Measurements from ENCODE around the gene LIN52. TPM values are rescaled to one million over a fixed set of nuclear protein-coding genes. Genes with fewer than 3 reads are reported as not detected.

Gene LIN52
- total and polyA plus RNA-seq, 9 of the 15 experiments (the other 6 are each of a cell fraction or from before 2014, with no cell fraction given): 4.6 to 11.8 (median 9.2) TPM

Small RNA genes lying within 50 kb of the gene (small RNA-seq; reads per million reads assigned to genes)
- gene AC006349.1 (not detected), gene RN7SL530P (not detected)

Other genes with a start within 250 kb of the LIN52 start
Only the 7 nearest of the 9 such genes appear.
- gene ZNF410, start 198.1 kb upstream of the LIN52 start, total RNA-seq (2014; rRNA removed): 25.9 and 26.2 TPM in 2 replicates
- 42.0 and 46.1 TPM in 2 replicates for gene ZNF410, start 198.1 kb upstream of the LIN52 start, total RNA-seq (2014; rRNA removed; fragmentation: Illumina TruSeq; extraction: Trizol)
- gene ZNF410, start 198.1 kb upstream of the LIN52 start, total RNA-seq (2015; rRNA removed; fragmentation: Illumina TruSeq; extraction: Trizol): 35.9 and 38.7 TPM in 2 replicates
- gene ZNF410, start 198.1 kb upstream of the LIN52 start, total RNA-seq (2021): 28.2 and 30.0 TPM in 2 replicates
- 30.1 and 44.4 TPM in 2 replicates for gene ZNF410, start 198.1 kb upstream of the LIN52 start, polyA plus RNA-seq (2011; rRNA removed)
- 35.3 and 36.9 TPM in 2 replicates for gene ZNF410, start 198.1 kb upstream of the LIN52 start, polyA plus RNA-seq (2014; fragmentation: Illumina TruSeq; extraction: Trizol)
- 10 to 100 TPM; 48.6 to 64.8 TPM for gene ZNF410, start 198.1 kb upstream of the LIN52 start, polyA plus RNA-seq (2014; fragmentation: Nextera tagmentation; extraction: Ambion mirVana)
- 20.5 and 29.1 TPM in 2 replicates for gene ZNF410, start 198.1 kb upstream of the LIN52 start, polyA plus RNA-seq (2014; rRNA removed)
- 0.86 and 1.2 TPM in 2 replicates for gene FAM161B, start 134.9 kb upstream of the LIN52 start, total RNA-seq (2014; rRNA removed)
- 0.84 and 0.93 TPM in 2 replicates for gene FAM161B, start 134.9 kb upstream of the LIN52 start, total RNA-seq (2014; rRNA removed; fragmentation: Illumina TruSeq; extraction: Trizol)
- 1.3 and 1.4 TPM in 2 replicates for gene FAM161B, start 134.9 kb upstream of the LIN52 start, total RNA-seq (2015; rRNA removed; fragmentation: Illumina TruSeq; extraction: Trizol)
- gene FAM161B, start 134.9 kb upstream of the LIN52 start, total RNA-seq (2021): 0.75 and 0.83 TPM in 2 replicates
- 0.77 and 0.89 TPM in 2 replicates for gene FAM161B, start 134.9 kb upstream of the LIN52 start, polyA plus RNA-seq (2011; rRNA removed)
- gene FAM161B, start 134.9 kb upstream of the LIN52 start, polyA plus RNA-seq (2014; fragmentation: Illumina TruSeq; extraction: Trizol): 1.1 and 1.2 TPM in 2 replicates
- under 1 TPM; 0.15 to 0.24 TPM for gene FAM161B, start 134.9 kb upstream of the LIN52 start, polyA plus RNA-seq (2014; fragmentation: Nextera tagmentation; extraction: Ambion mirVana)
- gene FAM161B, start 134.9 kb upstream of the LIN52 start, polyA plus RNA-seq (2014; rRNA removed): 0.80 and 0.93 TPM in 2 replicates
- gene COQ6, start 134.7 kb upstream of the LIN52 start, total RNA-seq (2014; rRNA removed): 11.2 and 12.2 TPM in 2 replicates
- gene COQ6, start 134.7 kb upstream of the LIN52 start, total RNA-seq (2014; rRNA removed; fragmentation: Illumina TruSeq; extraction: Trizol): 11.3 and 11.6 TPM in 2 replicates
- gene COQ6, start 134.7 kb upstream of the LIN52 start, total RNA-seq (2015; rRNA removed; fragmentation: Illumina TruSeq; extraction: Trizol): 9.8 and 10.2 TPM in 2 replicates
- gene COQ6, start 134.7 kb upstream of the LIN52 start, total RNA-seq (2021): 11.7 and 12.9 TPM in 2 replicates
- 29.0 and 29.1 TPM in 2 replicates for gene COQ6, start 134.7 kb upstream of the LIN52 start, polyA plus RNA-seq (2011; rRNA removed)
- 11.8 and 12.9 TPM in 2 replicates for gene COQ6, start 134.7 kb upstream of the LIN52 start, polyA plus RNA-seq (2014; fragmentation: Illumina TruSeq; extraction: Trizol)
- 1 to 10 TPM; 4.3 to 7.0 TPM for gene COQ6, start 134.7 kb upstream of the LIN52 start, polyA plus RNA-seq (2014; fragmentation: Nextera tagmentation; extraction: Ambion mirVana)
- 13.8 and 18.3 TPM in 2 replicates for gene COQ6, start 134.7 kb upstream of the LIN52 start, polyA plus RNA-seq (2014; rRNA removed)
- 6.4 and 9.1 TPM in 2 replicates for gene ENTPD5, start 65.7 kb upstream of the LIN52 start, total RNA-seq (2014; rRNA removed)
- gene ENTPD5, start 65.7 kb upstream of the LIN52 start, total RNA-seq (2014; rRNA removed; fragmentation: Illumina TruSeq; extraction: Trizol): 10.3 and 11.8 TPM in 2 replicates
- 9.4 and 11.3 TPM in 2 replicates for gene ENTPD5, start 65.7 kb upstream of the LIN52 start, total RNA-seq (2015; rRNA removed; fragmentation: Illumina TruSeq; extraction: Trizol)
- 10.3 and 10.6 TPM in 2 replicates for gene ENTPD5, start 65.7 kb upstream of the LIN52 start, total RNA-seq (2021)
- gene ENTPD5, start 65.7 kb upstream of the LIN52 start, polyA plus RNA-seq (2011; rRNA removed): 15.3 and 15.8 TPM in 2 replicates
- 9.5 and 12.3 TPM in 2 replicates for gene ENTPD5, start 65.7 kb upstream of the LIN52 start, polyA plus RNA-seq (2014; fragmentation: Illumina TruSeq; extraction: Trizol)
- gene ENTPD5, start 65.7 kb upstream of the LIN52 start, polyA plus RNA-seq (2014; fragmentation: Nextera tagmentation; extraction: Ambion mirVana): 1 to 10 TPM; 2.7 to 5.4 TPM
- gene ENTPD5, start 65.7 kb upstream of the LIN52 start, polyA plus RNA-seq (2014; rRNA removed): 9.0 and 9.4 TPM in 2 replicates
- gene BBOF1, start 65.6 kb upstream of the LIN52 start, total RNA-seq (2014; rRNA removed): 2.9 and 4.3 TPM in 2 replicates
- 4.3 and 4.8 TPM in 2 replicates for gene BBOF1, start 65.6 kb upstream of the LIN52 start, total RNA-seq (2014; rRNA removed; fragmentation: Illumina TruSeq; extraction: Trizol)
- 3.4 and 4.9 TPM in 2 replicates for gene BBOF1, start 65.6 kb upstream of the LIN52 start, total RNA-seq (2015; rRNA removed; fragmentation: Illumina TruSeq; extraction: Trizol)
- gene BBOF1, start 65.6 kb upstream of the LIN52 start, total RNA-seq (2021): 1.4 and 1.5 TPM in 2 replicates
- gene BBOF1, start 65.6 kb upstream of the LIN52 start, polyA plus RNA-seq (2011; rRNA removed): 3.4 and 4.8 TPM in 2 replicates
- gene BBOF1, start 65.6 kb upstream of the LIN52 start, polyA plus RNA-seq (2014; fragmentation: Illumina TruSeq; extraction: Trizol): 3.7 and 4.2 TPM in 2 replicates
- gene BBOF1, start 65.6 kb upstream of the LIN52 start, polyA plus RNA-seq (2014; fragmentation: Nextera tagmentation; extraction: Ambion mirVana): 1 to 10 TPM; 1.3 to 1.7 TPM
- 3.3 and 3.7 TPM in 2 replicates for gene BBOF1, start 65.6 kb upstream of the LIN52 start, polyA plus RNA-seq (2014; rRNA removed)
- 4.1 and 4.8 TPM in 2 replicates for gene ALDH6A1, start 503 bp upstream of the LIN52 start, total RNA-seq (2014; rRNA removed)
- gene ALDH6A1, start 503 bp upstream of the LIN52 start, total RNA-seq (2014; rRNA removed; fragmentation: Illumina TruSeq; extraction: Trizol): 4.6 and 5.3 TPM in 2 replicates
- gene ALDH6A1, start 503 bp upstream of the LIN52 start, total RNA-seq (2015; rRNA removed; fragmentation: Illumina TruSeq; extraction: Trizol): 3.5 and 4.1 TPM in 2 replicates
- gene ALDH6A1, start 503 bp upstream of the LIN52 start, total RNA-seq (2021): 6.0 and 6.1 TPM in 2 replicates
- 11.5 and 13.5 TPM in 2 replicates for gene ALDH6A1, start 503 bp upstream of the LIN52 start, polyA plus RNA-seq (2011; rRNA removed)
- gene ALDH6A1, start 503 bp upstream of the LIN52 start, polyA plus RNA-seq (2014; fragmentation: Illumina TruSeq; extraction: Trizol): 3.8 and 5.1 TPM in 2 replicates
- gene ALDH6A1, start 503 bp upstream of the LIN52 start, polyA plus RNA-seq (2014; fragmentation: Nextera tagmentation; extraction: Ambion mirVana): 1 to 10 TPM; 3.1 to 4.5 TPM
- gene ALDH6A1, start 503 bp upstream of the LIN52 start, polyA plus RNA-seq (2014; rRNA removed): 3.6 and 3.9 TPM in 2 replicates
- gene VSX2, start 154.5 kb downstream of the LIN52 start, total RNA-seq (2014; rRNA removed): not detected in 2 replicates
- gene VSX2, start 154.5 kb downstream of the LIN52 start, total RNA-seq (2014; rRNA removed; fragmentation: Illumina TruSeq; extraction: Trizol): not detected in 2 replicates
- not detected in 2 replicates for gene VSX2, start 154.5 kb downstream of the LIN52 start, total RNA-seq (2015; rRNA removed; fragmentation: Illumina TruSeq; extraction: Trizol)
- gene VSX2, start 154.5 kb downstream of the LIN52 start, total RNA-seq (2021): 0.04 TPM in 1 of 2 replicates, not detected in the other
- gene VSX2, start 154.5 kb downstream of the LIN52 start, polyA plus RNA-seq (2011; rRNA removed): not detected in 2 replicates
- not detected in 2 replicates for gene VSX2, start 154.5 kb downstream of the LIN52 start, polyA plus RNA-seq (2014; fragmentation: Illumina TruSeq; extraction: Trizol)
- not detected for gene VSX2, start 154.5 kb downstream of the LIN52 start, polyA plus RNA-seq (2014; fragmentation: Nextera tagmentation; extraction: Ambion mirVana)
- not detected in 2 replicates for gene VSX2, start 154.5 kb downstream of the LIN52 start, polyA plus RNA-seq (2014; rRNA removed)